Right cardiac atrium (tissue), 5 donors: ENCODE measurements around the gene MYOF. TPM values are rescaled to one million over a fixed set of nuclear protein-coding genes. Genes with fewer than 3 reads are reported as not detected.
A peak's percentile ranks its signal among the peaks of the same experiment; 100 is the strongest.
"Not testable (repeated sequence)": the region's sequence is repeated elsewhere in the genome, so short reads cannot be mapped to it uniquely, and the experiment has no call there.

Experiments used
- ATAC-seq, 2 donors: fragments of 200-7000 bp; cut with Tn5 transposase; one replicate each; pipeline versions ENCODE4 v1.8.0 to v1.9.1; 2020; ENCODE audit warnings: moderate library complexity in 2 of 2, mild to moderate bottlenecking in 1 of 2
- DNase-seq, 3 donors: peaks; one replicate each; pipeline ENCODE4 v3.0.0-alpha.2; 2020
- H3K27ac ChIP-seq: one replicate; pipeline ENCODE4 v1.5.1; 2013; ENCODE audit warnings: mild to moderate bottlenecking, low read length, control low read depth, moderate library complexity
- H3K27me3 ChIP-seq: one replicate; pipeline ENCODE4 v1.6.1; 2013; ENCODE audit not compliant: control insufficient read depth, insufficient read depth
- H3K4me1 ChIP-seq: one replicate; pipeline ENCODE4 v1.6.1; 2013; ENCODE audit warnings: low read length; ENCODE audit not compliant: control insufficient read depth, insufficient read depth
- H3K4me3 ChIP-seq: one replicate; pipeline ENCODE4 v1.5.1; 2013; ENCODE audit warnings: low read length, control low read depth
- H3K9me3 ChIP-seq: one replicate; pipeline ENCODE4 v1.6.1; 2013; ENCODE audit warnings: low read length; ENCODE audit not compliant: control insufficient read depth
- WGBS: extraction: QIAGEN DNeasy Blood & Tissue Kit; methylation state at CpG from one replicate; pipeline ENCODE4 v1.1.7; 2013; 5-methylcytosine and 5-hydroxymethylcytosine counted together
- intact Hi-C, 4 donors: fragments of 100-400 bp; cut with DNase I; formaldehyde crosslinking; loops; one replicate each; pipeline versions ENCODE4 v1.11.0 to v1.14.0; 2022 to 2023
- polyA plus RNA-seq: library from polyadenylated mRNA; stranded (reverse); fragments of 200-250 nt; gene quantifications from one replicate; pipeline ENCODE4 v1.2.3, GENCODE V29; 2013
- total RNA-seq, 4 donors: library from RNA; stranded (reverse); fragmentation: NEBNext Ultra II Directional; extraction: Animal tissue kit (Norgen Biotek cat#: 25700); gene quantifications; one replicate each; pipeline ENCODE4 v1.2.1, GENCODE V29; 2021
- donor health status: healthy with polysubstance abuse.
- donor health status: DM: no; HTN: yes; CAD: no.
- donor health status: DM: no; HTN: no; CAD: no.
- donor health status: DM: no; HTN: yes; CAD: no; lungs with severe emphysema.
- donor health status: DM: yes; HTN: yes; CAD: no.

MYOF gene
- total and polyA plus RNA-seq, 5 donors: 5.5 to 25.0 (median 15.6) TPM

GRCh38 chr10:93342366-93342765 lies 139.8 kb downstream of the MYOF start:
- intact Hi-C loops: loop anchor here in 1 of 4 donors (10.0 kb wide), 1 partner anchor 258 kb away; no protein-coding TSS in a partner anchor
- no peak for ATAC-seq
- WGBS: 83% methylated on average over 4 of the region's 4 CpGs
- H3K4me3 ChIP-seq: no peak overlapping the region
- no peaks in the 10 kb centered on the region for H3K4me1 ChIP-seq
- DNase-seq: no peak
- no peaks in the 10 kb centered on the region for H3K27me3 ChIP-seq
- H3K9me3 ChIP-seq: no peaks in the 10 kb centered on the region
- no peak overlapping the region for H3K27ac ChIP-seq

- DNase-seq: no peak
- intact Hi-C loops: no loop called here
- Histone ChIP-seq H3K9me3 (no peaks in the 10 kb centered on the region), H3K27me3 (no peaks in the 10 kb centered on the region), H3K27ac (no peak overlapping the region), H3K4me1 (no peaks in the 10 kb centered on the region), H3K4me3 (no peak overlapping the region)
- no peak for ATAC-seq
- 92% methylated on average over 7 of the region's 7 CpGs for WGBS
Measured at GRCh38 chr10:93337309-93337721, 144.8 kb downstream of the MYOF start.

- Histone ChIP-seq H3K4me1 (no peaks in the 10 kb centered on the region), H3K9me3 (no peaks in the 10 kb centered on the region), H3K27me3 (no peaks in the 10 kb centered on the region), H3K27ac (no peak overlapping the region), H3K4me3 (no peak overlapping the region)
- WGBS: 97% methylated on average over 1 of the region's 1 CpG
- intact Hi-C loops: no loop called here
- no peak for ATAC-seq
- DNase-seq: no peak
Measured at GRCh38 chr10:93336678-93337077, 145.5 kb downstream of the MYOF start.

- Histone ChIP-seq H3K9me3 (no peaks in the 10 kb centered on the region), H3K4me3 (no peak overlapping the region), H3K27ac (no peak overlapping the region), H3K4me1 (no peaks in the 10 kb centered on the region), H3K27me3 (no peaks in the 10 kb centered on the region)
- WGBS: 94% methylated on average over 6 of the region's 6 CpGs
- no peak for ATAC-seq
- intact Hi-C loops: no loop called here
- no peak for DNase-seq
Measured at GRCh38 chr10:93336110-93336509, 146.0 kb downstream of the MYOF start.

- Histone ChIP-seq H3K27ac (no peak overlapping the region), H3K4me3 (no peak overlapping the region), H3K9me3 (no peaks in the 10 kb centered on the region), H3K4me1 (no peaks in the 10 kb centered on the region), H3K27me3 (no peaks in the 10 kb centered on the region)
- DNase-seq (no peak), ATAC-seq (peak in 1 of 2 donors; percentile 55)
- intact Hi-C loops: no loop called here
- WGBS: 83% methylated on average over 9 of the region's 9 CpGs
Measured at GRCh38 chr10:93334901-93335327, 147.2 kb downstream of the MYOF start.

- H3K4me1 ChIP-seq: no peaks in the 10 kb centered on the region
- H3K27me3 ChIP-seq: no peaks in the 10 kb centered on the region
- intact Hi-C loops: no loop called here
- H3K27ac ChIP-seq: no peak overlapping the region
- no peaks in the 10 kb centered on the region for H3K9me3 ChIP-seq
- 81% methylated on average over 3 of the region's 3 CpGs for WGBS
- ATAC-seq (no peak), DNase-seq (no peak)
- no peak overlapping the region for H3K4me3 ChIP-seq
Measured at GRCh38 chr10:93334181-93334580, 148.0 kb downstream of the MYOF start.

- 76% methylated on average over 15 of the region's 15 CpGs for WGBS
- intact Hi-C loops: no loop called here
- Histone ChIP-seq H3K9me3 (no peaks in the 10 kb centered on the region), H3K4me3 (no peak overlapping the region), H3K27me3 (no peaks in the 10 kb centered on the region), H3K4me1 (no peaks in the 10 kb centered on the region), H3K27ac (no peak overlapping the region)
- no peak for ATAC-seq
- peak in 1 of 3 donors; percentile 52 for DNase-seq
Measured at GRCh38 chr10:93333278-93333978, 148.7 kb downstream of the MYOF start.

GRCh38 chr10:93330824-93331223 lies 151.3 kb downstream of the MYOF start:
- Histone ChIP-seq H3K9me3 (no peaks in the 10 kb centered on the region), H3K4me1 (no peaks in the 10 kb centered on the region), H3K27me3 (no peaks in the 10 kb centered on the region), H3K27ac (no peak overlapping the region), H3K4me3 (no peak overlapping the region)
- DNase-seq (no peak), ATAC-seq (no peak)
- WGBS: 79% methylated on average over 3 of the region's 3 CpGs
- intact Hi-C loops: no loop called here

GRCh38 chr10:93319896-93320295 lies 162.2 kb downstream of the MYOF start:
- H3K4me1 ChIP-seq: no peaks in the 10 kb centered on the region
- 64% methylated on average over 6 of the region's 6 CpGs for whole genome bisulfite sequencing
- H3K4me3 ChIP-seq: no peak overlapping the region
- ATAC-seq (no peak), DNase-seq (no peak)
- H3K27me3 ChIP-seq: no peaks in the 10 kb centered on the region
- no peaks in the 10 kb centered on the region for H3K9me3 ChIP-seq
- H3K27ac ChIP-seq: no peak overlapping the region
- intact Hi-C loops: no loop called here

GRCh38 chr10:93319096-93319495 lies 163.0 kb downstream of the MYOF start:
- DNase-seq (no peak), ATAC-seq (no peak)
- no peaks in the 10 kb centered on the region for H3K27me3 ChIP-seq
- 70% methylated on average over 4 of the region's 4 CpGs for WGBS
- intact Hi-C loops: no loop called here
- no peaks in the 10 kb centered on the region for H3K9me3 ChIP-seq
- no peak overlapping the region for H3K27ac ChIP-seq
- H3K4me3 ChIP-seq: no peak overlapping the region
- H3K4me1 ChIP-seq: no peaks in the 10 kb centered on the region

GRCh38 chr10:93315246-93315645 lies 166.9 kb downstream of the MYOF start:
- Histone ChIP-seq H3K27me3 (no peaks in the 10 kb centered on the region), H3K4me3 (no peak overlapping the region), H3K9me3 (no peaks in the 10 kb centered on the region), H3K4me1 (no peaks in the 10 kb centered on the region), H3K27ac (no peak overlapping the region)
- 66% methylated on average over 7 of the region's 7 CpGs for WGBS
- DNase-seq: no peak
- no peak for ATAC-seq
- intact Hi-C loops: no loop called here

- ATAC-seq, DNase-seq, H3K9me3 ChIP-seq, intact Hi-C loops, H3K4me3 ChIP-seq, H3K27ac ChIP-seq, H3K4me1 ChIP-seq, H3K27me3 ChIP-seq: not testable (repeated sequence)
- WGBS: 92% methylated on average over 3 of the region's 3 CpGs
Measured at GRCh38 chr10:93314656-93315055, 167.5 kb downstream of the MYOF start.
